ENCODE measurements around the gene GPAT3.
"Not testable (repeated sequence)": the region's sequence is repeated elsewhere in the genome, so short reads cannot be mapped to it uniquely, and the experiment has no call there.

The GPAT3 gene

DNA sequence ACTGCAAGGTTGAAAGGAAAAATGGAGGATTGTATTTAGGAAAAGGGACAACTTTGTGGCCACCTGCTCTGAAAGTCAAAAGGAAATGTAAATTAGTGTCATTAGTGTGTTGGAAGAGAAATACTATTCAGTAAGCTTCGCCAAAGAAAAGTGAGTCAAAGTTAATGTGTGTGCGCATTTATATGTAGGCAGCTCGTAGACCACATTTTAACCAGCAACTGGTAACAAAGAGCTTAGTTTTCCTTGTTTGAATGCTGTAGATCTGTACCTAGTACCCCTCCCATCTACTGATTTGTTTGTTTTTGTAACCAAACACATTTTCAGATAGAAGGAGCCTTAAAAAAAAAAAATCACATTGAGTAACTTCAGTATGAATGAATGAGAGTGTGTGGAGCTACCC lies 69.3 kb downstream of the GPAT3 start:
- DNase-seq: no peak

DNA sequence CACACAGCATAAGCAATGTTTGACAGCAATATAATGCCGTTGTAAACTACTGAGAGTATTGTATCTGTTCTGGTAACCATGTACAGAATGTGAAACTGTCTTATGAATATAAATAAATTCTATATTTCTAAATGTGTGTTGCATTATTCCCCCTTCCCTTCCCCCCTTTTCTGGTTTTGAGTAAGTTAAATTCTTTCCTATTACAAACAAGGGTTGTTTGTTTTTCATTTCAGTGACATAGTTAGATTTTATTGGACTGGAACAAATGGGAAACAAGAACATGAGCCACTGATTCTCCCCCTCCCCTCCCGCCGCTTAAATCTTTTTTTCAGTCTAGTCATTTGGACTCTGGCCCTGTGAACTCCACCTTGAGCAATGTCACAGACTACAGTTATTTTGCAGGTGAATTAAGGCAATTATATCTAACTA lies 69.8 kb downstream of the GPAT3 start:
- DNase-seq: no peak

DNA sequence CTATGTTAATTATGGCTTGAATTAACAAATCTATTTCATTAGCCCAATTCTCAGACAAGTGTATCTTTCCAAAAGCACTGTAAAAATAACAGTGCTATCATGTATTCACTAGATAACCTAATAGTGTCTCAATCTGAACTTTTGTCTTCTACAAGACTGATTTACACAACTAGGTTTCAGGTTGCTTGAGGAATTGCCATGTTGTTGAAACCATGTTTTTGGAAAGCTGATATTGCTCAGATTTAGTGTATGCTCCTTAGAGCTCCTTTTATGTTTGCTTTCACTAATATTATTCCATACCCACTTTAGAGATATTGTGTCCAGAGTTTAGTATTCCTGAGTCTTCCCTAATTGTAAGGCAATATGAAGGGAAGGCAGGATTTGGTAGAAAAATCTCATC lies 70.6 kb downstream of the GPAT3 start:
- DNase-seq: no peak

DNA sequence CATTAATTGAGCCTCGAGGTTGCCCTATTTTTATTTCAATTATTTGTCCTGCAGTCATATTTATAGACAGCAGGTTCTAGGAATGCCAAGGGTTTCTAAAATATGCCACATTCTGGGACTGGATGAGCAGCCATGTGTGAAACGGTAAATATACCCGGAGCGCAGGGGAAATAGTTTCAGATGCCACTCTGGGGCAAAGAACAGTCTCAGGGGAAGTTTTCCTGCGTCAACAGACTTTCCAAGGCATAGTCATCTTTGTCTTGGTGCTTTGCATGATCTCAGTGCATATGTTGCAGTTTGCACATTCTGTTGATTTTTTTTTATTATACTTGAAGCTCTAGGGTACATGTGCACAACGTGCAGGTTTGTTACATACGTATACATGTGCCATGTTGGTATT lies 71.0 kb downstream of the GPAT3 start:
- no peak for DNase-seq

DNA sequence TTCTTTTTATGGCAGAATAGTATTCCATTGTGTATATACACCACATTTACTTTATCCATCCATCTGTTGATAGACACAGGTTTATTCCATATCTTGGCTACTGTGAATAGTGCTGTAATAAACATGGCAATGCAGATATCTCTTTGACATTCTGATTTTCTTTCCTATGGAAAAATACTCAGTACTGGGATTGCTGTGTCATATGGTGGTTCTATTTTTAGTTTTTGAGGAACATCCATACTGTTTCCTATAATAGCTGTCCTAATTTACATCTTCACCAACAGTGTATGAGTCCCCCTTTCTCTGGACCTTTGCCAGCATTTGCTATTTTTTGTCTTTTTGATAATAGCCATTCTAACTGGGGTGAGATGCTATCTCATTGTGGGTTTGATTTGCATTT lies 73.5 kb downstream of the GPAT3 start:
- DNase-seq: peak; percentile 21 to 30

DNA sequence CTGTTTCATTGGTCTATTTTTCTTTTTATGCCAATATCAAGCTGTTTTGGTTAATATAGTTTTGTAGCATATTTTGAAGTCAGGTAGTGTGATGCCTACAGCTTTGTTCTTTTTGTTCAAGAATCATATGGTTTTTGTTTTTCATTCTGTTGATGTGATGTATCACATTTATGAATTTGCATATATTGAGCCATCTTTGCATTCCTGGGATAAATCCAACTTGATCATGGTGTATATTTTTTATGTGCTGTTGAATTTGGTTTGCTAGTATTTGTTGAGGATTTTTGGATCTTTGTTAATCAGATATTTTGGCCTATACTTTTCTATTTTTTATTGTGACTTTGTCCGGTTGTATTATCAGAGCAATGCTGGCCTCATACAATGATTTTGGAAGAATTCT lies 74.8 kb downstream of the GPAT3 start:
- no peak for DNase-seq

DNA sequence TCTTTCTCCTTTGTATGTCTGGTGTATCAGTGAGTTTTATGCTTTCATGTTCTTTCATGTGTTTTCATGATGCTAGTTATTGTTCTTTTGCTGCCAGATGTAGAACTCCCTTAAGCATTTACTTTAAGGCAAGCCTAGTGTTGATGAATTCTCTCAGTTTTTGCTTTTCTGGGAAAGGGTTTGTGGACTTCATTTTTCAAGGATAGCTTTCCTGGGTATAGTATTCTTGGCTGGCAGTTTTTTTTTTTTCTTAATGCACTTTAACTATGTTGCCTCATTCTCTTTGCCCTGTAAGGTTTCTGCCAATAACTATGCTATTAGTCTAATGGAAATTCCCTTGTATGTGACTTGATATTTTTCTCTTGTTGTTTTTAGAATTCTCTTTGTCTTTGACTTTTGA lies 77.1 kb downstream of the GPAT3 start:
- DNase-seq: no peak

DNA sequence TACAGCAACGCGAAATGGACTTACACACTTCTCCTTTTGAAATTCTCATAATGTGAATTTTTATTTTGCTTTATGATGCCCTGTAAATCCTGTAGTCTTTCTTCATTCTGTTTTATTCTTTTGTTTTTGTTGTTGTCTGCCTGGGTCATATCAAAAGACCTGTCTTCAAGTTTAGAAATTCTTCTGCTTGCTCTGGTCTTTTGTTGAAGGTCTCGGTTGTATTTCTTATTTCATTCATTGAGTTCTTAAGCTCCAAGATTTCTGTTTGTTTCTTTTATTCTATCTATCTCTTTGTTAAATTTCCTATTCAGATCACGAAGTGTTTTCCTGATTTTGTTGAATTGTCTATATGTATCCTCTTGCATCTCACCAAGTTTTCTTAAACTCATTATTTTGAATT lies 78.1 kb downstream of the GPAT3 start:
- DNase-seq: no peak

DNA sequence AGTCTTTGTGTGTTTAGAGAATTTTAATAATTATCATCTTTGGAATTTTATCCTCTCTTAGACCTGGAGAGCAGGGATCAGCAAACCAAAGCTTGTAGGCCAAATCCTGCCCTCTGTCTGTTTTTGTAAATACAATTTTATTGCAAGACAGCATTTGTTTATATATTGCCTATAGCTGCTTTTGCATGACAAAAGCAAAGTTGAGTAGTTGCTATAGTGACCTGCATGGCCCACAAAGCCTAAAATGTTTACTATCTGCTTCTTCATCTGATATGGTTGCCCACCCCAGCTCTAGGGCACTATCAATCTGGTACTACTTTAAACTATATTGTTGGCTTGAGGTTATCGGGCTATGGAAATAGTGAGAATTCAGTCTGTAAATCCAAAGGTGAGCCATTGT lies 80.3 kb downstream of the GPAT3 start:
- no peak for DNase-seq

DNA sequence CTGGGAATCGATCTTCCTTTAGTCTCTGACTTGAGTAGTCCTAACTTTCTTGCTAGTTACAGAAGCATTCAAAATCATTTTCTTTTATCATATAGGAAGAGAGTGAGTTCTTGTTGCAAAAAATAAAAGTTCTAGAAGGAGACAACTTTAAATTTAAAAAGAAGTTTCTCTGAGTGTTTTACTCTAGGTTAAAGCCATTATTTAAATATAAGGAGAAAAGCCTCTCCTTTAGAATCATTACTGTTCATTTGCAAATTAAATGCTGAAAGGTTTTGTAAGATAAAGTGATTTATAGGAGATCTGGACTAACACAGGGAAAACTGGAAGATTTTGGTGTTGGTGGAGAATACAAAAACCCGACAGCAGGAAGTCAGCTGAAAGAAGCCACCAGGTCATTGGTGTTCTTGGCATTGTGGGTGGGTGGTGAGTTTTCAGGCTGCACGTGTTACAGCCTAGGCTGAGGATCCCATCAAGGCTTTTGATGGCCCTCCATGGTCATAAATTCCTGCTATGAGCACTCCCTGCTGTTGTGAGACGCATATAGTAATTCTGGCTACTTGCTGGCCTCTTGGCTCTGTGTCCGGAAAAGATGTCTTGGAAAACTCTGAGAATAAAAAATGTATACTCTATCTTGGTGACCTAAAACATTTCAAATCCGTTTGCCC lies 81.6 kb downstream of the GPAT3 start:
- no peak for DNase-seq

DNA sequence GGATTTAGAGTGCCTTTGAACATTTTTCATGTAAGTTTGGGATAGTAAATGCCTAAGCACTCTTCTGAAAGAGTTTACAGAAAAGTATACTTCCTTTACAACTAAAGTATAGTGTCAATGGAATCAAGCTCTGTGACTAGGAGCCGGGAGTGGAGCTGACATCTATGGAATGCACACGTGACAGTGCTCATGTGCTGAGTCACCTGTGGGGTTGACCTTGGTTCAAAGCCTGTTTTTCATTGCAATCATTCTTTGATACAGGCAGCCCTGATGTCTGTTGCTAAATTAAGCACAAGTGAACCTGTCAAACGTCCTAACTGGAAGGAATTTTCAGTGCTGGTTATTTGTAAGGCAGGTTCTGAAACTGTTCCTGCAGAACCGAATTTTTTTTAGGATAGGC lies 82.5 kb downstream of the GPAT3 start:
- no peak for DNase-seq

DNA sequence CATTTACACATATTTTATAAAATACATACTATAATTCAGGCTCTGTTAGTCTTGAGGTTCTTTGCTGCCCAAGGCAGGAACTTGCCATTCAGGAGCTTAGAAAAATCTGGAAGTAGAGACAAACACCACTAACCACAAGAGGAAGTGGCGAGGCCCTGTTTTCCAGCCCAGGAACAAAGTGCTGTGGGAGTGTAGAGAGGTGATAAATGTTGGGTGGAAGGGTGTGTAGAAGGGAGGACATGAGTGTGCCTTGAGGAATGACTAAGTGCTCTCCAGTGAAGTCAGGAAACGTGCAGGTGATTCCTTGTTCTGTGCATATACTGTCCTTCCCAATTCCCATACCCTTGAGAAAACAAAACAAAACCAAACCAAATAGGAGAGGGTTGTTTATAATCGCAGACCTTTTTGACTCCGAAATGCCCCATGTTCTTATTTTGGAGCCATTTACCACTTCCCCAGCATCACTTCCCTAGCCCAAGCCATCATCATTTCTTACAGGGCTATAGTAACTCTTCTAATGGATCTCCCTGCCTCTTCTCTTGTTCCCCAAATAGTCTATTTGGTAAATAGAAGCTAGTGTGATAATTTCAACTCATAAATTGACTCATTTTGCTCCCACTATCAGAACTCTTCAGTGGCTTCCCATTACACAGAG lies 83.2 kb downstream of the GPAT3 start:
- peak; percentile 58 to 59 for DNase-seq

DNA sequence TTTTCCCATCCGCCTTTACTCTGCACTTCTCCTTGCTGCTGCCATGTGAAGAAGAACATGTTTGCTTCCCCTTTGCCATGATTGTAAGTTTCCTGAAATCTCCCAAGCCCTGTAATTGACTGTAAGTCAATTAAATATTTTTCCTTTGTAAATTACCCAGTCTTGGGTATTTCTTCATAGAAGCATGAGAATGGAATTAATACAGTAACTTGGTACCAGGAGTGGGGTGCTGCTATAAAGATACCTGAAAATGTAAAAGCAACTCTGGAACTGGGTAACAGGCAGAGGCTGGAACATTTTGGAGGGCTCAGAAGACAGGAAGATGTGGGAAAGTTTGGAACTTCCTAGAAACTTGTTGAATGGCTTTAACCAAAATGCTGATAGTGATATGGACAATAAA lies 86.2 kb downstream of the GPAT3 start:
- DNase-seq: not testable (repeated sequence)

DNA sequence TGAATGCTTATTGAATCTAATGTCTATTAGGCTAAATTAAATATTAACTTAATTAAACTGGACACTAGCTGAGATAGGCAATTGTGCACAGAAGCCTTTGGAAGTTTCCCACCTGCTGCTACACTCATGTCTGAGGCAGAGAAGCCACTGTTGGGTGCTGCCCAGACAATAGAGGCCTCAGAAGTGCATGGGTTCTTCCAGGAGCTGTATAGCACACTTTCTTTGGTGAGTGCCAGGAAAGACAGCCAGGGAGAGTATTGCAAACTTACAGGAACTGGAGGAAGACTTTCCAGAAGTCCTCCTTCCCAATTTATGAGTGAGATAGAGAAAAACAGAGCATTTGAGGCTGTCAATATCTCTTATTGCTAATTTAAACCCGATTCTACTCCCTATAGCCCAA lies 89.9 kb downstream of the GPAT3 start:
- no peak for DNase-seq

DNA sequence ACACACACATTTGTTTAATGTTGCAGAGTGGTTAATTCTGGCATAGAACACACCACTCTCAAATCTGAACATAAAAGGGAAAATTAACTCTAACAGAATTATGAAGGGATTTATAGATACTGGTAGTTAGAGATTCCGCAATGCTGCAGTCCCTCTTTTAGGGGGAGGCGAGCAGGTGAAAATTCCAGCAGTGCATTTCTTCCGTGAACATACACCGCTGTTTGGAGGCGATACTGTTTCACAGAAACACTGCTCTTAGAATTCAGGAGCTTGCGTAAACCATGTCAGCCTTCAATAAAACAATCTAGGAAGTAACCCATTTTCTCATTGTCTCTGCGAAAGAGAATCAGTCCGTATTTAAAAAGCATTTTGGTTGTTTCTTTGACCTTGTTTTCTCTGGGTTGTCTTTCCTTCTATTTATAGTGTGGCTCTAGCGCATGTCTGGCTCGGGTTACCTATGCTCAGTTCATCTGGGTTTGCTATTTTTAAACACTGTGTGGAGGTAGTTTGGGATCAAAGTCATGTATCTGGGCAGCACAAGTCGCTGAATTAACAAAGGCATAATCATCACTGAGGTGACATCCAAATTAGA lies 90.4 kb downstream of the GPAT3 start:
- no peak for DNase-seq

DNA sequence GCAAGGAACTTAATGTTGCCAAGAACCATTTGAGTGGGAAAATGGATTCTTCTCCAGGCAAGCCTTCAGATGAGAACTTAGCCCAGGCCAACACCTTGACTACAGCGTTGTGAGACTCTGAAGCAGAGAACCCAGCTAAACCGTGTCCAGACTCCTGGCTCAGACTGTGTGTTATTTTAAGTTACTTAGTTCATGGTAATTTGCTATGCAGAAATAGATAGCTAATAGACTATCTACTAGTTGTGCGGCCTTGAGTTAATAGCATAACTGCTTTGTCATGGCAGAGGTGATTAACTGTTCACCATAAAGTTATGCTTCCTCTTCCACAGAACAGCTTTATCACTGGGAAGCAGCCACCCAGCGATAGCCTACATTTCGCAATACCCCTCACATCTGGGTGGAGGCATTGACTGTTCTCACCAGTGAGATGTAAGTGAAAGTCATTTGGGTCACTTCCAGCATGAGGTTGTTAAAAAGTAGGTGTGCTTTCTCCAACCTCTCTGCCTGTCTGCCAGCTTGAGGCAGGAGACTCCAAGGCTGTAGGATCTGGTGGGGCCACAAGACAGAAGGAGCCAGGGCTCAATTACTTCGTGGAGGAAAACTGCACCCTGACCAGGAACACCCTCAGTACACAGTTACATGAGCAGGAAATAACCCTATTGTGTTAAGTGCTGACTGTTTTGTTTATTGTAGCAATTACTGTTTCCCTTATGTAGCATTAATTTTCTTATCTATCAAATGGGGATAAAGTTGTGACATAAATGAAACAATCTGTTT lies 94.2 kb downstream of the GPAT3 start:
- peak; percentile 76 to 78 for DNase-seq

DNA sequence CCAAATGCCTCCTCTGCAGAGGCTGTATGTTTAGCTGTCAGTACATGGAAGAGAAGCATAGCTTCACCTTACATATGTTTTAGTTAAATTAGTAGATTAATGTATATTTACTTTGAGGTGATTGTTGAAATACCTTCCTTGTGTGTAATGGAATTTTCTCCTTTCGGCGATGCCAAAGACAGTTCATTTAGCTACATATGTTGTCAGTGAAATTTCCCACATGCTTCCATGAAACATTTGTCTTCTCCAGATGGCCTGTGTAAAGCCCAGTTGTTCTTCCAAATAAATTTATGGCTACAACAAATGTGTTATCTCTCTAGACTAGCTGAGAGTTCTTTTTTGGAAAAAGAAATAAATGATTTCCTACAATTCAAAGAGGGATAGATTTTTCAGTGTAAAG lies 95.2 kb downstream of the GPAT3 start:
- DNase-seq: no peak

DNA sequence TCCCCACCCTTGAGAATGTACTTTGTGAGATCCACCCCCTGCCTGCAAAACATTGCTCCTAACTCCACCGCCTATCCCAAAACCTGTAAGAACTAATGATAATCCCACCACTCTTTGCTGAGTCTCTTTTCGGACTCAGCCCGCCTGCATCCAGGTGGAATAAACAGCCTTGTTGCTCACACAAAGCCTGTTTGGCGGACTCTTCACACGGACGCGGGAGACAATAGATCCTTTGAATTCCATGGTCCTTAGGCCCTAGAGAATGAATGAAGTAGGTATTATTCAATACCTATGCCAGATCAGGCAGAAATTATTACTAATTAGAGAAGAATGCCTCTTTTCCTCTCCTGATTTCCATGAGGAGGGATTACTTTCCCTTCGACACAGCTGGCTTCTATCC lies 101.0 kb downstream of the GPAT3 start:
- DNase-seq: no peak

DNA sequence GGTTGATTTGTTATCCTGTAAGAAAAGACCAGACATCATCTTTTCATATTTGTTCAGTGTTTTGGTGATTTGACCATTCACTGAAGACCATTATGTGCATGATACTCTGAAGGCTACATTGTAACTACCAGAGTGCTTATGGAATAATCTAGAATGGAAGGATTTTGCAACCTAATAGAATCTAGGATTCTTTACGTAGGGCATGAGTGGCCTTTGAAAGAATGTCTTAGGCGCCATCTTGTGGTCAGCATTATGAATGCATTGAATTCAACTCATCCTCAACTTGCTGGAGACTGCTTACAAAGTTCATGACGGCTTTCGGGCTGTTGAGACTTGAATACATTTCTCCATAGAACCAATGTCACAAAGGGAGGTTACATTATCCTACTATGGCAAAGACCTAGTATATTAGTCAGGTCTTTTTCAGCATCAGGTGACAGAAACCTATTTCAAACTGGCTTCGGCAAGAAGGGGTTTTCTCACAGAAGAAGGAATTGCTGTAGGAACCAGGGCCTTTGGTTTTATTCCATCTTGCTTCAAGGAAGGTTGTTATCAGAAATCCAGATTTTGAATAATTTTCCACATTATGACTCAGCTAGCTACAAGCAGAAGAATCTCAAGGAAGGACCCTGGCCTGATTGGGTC lies 104.1 kb downstream of the GPAT3 start:
- peak; percentile 58 to 94 for DNase-seq

DNA sequence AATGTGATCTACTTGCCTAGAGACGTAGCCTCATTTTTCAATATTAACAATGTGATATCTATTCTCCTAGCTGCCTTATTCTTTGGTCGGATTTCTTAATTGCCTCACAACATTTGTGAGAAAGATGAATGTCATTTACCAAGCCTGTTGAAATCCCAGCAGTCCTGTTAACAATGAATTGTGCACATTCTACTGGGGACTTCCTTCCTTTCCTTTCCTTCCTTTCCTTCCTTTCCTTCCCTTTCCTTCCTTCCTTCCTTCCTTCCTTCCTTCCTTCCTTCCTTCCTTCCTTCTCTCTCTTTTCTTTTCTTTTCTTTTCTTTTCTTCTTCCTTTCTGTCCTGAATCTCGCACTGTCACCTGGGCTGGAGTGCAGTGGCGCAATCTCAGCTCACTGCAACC lies 107.1 kb downstream of the GPAT3 start:
- no peak for DNase-seq

DNA sequence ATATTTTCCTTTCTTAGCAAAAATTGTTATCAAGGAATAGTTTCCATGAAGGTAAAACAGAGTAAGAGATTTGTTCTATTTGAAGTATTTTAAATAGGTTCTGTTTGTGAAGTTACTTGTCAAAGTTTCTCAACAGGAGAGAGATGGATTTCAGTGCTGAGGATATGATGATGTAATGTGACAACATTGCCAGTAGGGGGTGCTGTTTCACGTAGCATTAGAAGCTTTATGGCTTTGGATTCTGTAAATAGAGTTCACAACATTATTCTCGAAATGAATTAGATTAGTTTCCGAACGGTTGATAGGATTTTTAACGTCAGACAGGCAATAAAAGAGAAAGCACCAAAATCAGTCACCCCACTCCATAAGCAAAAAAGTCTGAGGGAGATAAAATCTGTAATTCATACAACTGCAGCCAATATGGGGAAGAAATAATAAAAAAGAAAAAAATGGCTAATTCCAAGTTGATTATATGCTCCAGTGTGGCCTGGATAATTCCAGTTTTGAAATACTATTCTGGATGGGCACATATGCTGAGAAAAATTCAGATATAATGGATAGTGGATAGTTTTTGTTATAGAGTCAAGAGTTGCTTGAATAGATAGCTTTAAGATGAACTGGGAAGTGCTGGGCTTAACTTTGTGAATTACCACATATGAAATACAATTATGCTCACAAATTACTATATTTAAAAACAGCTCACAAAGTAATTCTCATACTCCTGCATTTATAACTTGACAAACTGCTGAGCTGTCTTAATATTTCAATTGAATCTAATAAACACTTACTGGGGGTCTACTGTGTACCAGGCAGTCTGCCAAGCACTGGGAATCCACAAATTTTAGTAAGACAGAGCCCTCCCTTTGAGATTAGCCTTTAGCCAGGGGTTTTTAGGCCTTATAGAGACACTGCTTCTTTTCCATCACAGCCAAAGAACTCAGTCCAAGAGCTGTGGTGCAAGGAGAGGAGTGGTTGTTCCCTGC lies 109.1 kb downstream of the GPAT3 start:
- DNase-seq: peak; percentile 41 to 77

All from inflammatory macrophage treated with lipopolysaccharide for 1 hour (primary cell).